ENCODE results near the gene RGL3.
A peak's percentile ranks its signal among the peaks of the same experiment; 100 is the strongest.

GRCh38 chr19:11435057-11435832 is 16.1 kb upstream of the RGL3 start, which contains the start of the genes ODAD3 and PRKCSH:
- peak; percentile 82 to 100 (median 93) for TF ChIP-seq CTCF (IDR thresholded peaks at IDR 0.05 in 8 of 11, conservative IDR thresholded peaks at IDR 0.05 in 3 of 11)
- TF ChIP-seq POLR2A (IDR thresholded peaks at IDR 0.05) = no peak
- TF ChIP-seq POLR2AphosphoS5 (IDR thresholded peaks at IDR 0.05) = peak; percentile 98 to 100 (median 99)
